B cell (primary cell): Measurements from ENCODE around the gene RTTN. TPM values are rescaled to one million over a fixed set of nuclear protein-coding genes. Genes with fewer than 3 reads are reported as not detected.

ENCODE experiments used
- ATAC-seq: fragments of 200-7000 bp; cut with Tn5 transposase; one replicate; pipeline ENCODE4 v1.10.0; 2021; ENCODE audit warnings: low read depth, mild to moderate bottlenecking, moderate number of reproducible peaks, moderate library complexity
- CTCF ChIA-PET: fragments of 350-600 bp; sonication (Branson Sonifier 250); formaldehyde crosslinking; loops from one replicate; lab custom pipeline; 2021; ENCODE audit warnings: antibody characterized with exemption, inconsistent platforms; lab: Charles Lee
- POLR2A ChIA-PET: fragments of 350-600 bp; sonication (Branson Sonifier 250); formaldehyde crosslinking; loops from one replicate; lab custom pipeline; 2021; ENCODE audit warnings: antibody characterized with exemption; lab: Charles Lee
- DNase-seq: peaks from one replicate; pipeline ENCODE4 v3.0.0; 2013
- H2AFZ ChIP-seq: 2 replicates; pipeline ENCODE4 v1.6.1; 2012; ENCODE audit warnings: mild to moderate bottlenecking, low read depth, low read length; ENCODE audit not compliant: insufficient read depth, poor library complexity, severe bottlenecking
- H3K27ac ChIP-seq, 2 donors: 1 replicate in 1 of 2; 2 replicates in 1 of 2; pipeline ENCODE4 v1.5.1; 2012 to 2013; ENCODE audit warnings: low read length in 2 of 2, mild to moderate bottlenecking in 2 of 2, moderate library complexity in 1 of 2
- H3K27me3 ChIP-seq, 4 experiments: fragments of 200-600 bp in 1 of 4; sonication (generic) in 1 of 4; replicated peaks in 1 of 4; 1 replicate in 2 of 4; 2 replicates in 2 of 4; pipeline versions ENCODE4 v1.6.1 to v1.7.0; 2013 to 2016; ENCODE audit warnings: low read length in 3 of 4, mild to moderate bottlenecking in 2 of 4, mixed read lengths in 1 of 4, moderate library complexity in 1 of 4; ENCODE audit not compliant: insufficient read depth in 4 of 4, control insufficient read depth in 3 of 4; ENCODE audit errors: control extremely low read depth in 1 of 4
- H3K36me3 ChIP-seq, 2 experiments: replicated peaks in 1 of 2; 1 replicate in 1 of 2; 2 replicates in 1 of 2; pipeline versions ENCODE4 v1.6.1 to v1.7.1; 2013; ENCODE audit warnings: low read length in 1 of 2; ENCODE audit not compliant: insufficient read depth in 2 of 2, control insufficient read depth in 1 of 2; ENCODE audit errors: control extremely low read depth in 1 of 2, extremely low read depth in 1 of 2
- H3K4me1 ChIP-seq, 2 donors: fragments of 200-600 bp in 1 of 2; sonication (generic) in 1 of 2; 1 replicate in 1 of 2; 2 replicates in 1 of 2; pipeline versions ENCODE4 v1.5.1 to v1.6.1; 2013 to 2017; ENCODE audit warnings: low read length in 2 of 2; ENCODE audit not compliant: control insufficient read depth in 2 of 2, insufficient read depth in 2 of 2
- H3K4me2 ChIP-seq: replicated peaks from 2 replicates; pipeline ENCODE3; 2012; ENCODE audit warnings: mild to moderate bottlenecking, low read depth, low read length; ENCODE audit not compliant: poor library complexity, severe bottlenecking
- H3K4me3 ChIP-seq, 5 experiments: fragments of 200-600 bp in 1 of 5; sonication (generic) in 1 of 5; 1 replicate in 3 of 5; 2 replicates in 2 of 5; pipeline versions ENCODE4 v1.5.1 to v1.7.0; 2011 to 2016; ENCODE audit warnings: low read length in 4 of 5, mild to moderate bottlenecking in 4 of 5, low read depth in 2 of 5, control low read depth in 1 of 5, moderate library complexity in 1 of 5; ENCODE audit not compliant: insufficient read depth in 1 of 5; ENCODE audit errors: control extremely low read depth in 1 of 5, extremely low read depth in 1 of 5
- H3K79me2 ChIP-seq: fragments of 200-600 bp; sonication (generic); one replicate; pipeline ENCODE4 v1.6.0; 2016; ENCODE audit warnings: low read length; ENCODE audit not compliant: control insufficient read depth, insufficient read depth
- H3K9ac ChIP-seq: fragments of 200-600 bp; sonication (generic); 2 replicates; pipeline ENCODE4 v1.6.1; 2017; ENCODE audit warnings: mild to moderate bottlenecking, low read length, moderate library complexity
- H3K9me3 ChIP-seq, 3 donors: one replicate each; pipeline versions ENCODE4 v1.6.1 to v1.7.1; 2013; ENCODE audit warnings: low read length in 2 of 3; ENCODE audit not compliant: control insufficient read depth in 2 of 3, insufficient read depth in 1 of 3; ENCODE audit errors: control extremely low read depth in 1 of 3
- H4K20me1 ChIP-seq: 2 replicates; pipeline ENCODE4 v1.6.0; 2012; ENCODE audit warnings: mild to moderate bottlenecking, low read length; ENCODE audit not compliant: insufficient read depth, control insufficient read depth, poor library complexity, severe bottlenecking
- H3K27ac Mint-ChIP-seq: one replicate; pipeline ENCODE4 v1.8.0; 2021; ENCODE audit warnings: mixed read lengths
- H3K27me3 Mint-ChIP-seq: one replicate; pipeline ENCODE4 v1.8.0; 2021; ENCODE audit warnings: mixed read lengths
- H3K4me1 Mint-ChIP-seq: one replicate; pipeline ENCODE4 v1.8.0; 2021; ENCODE audit warnings: mixed read lengths
- H3K4me3 Mint-ChIP-seq: one replicate; pipeline ENCODE4 v1.8.0; 2021; ENCODE audit warnings: mixed read lengths
- H3K9me3 Mint-ChIP-seq: one replicate; pipeline ENCODE4 v1.8.0; 2022; ENCODE audit warnings: mixed read lengths; ENCODE audit not compliant: insufficient read depth
- CTCF ChIP-seq: fragments of 200-600 bp; IDR thresholded peaks from one replicate; pipeline ENCODE4 v1.8.0; 2022; ENCODE audit warnings: antibody characterized with exemption, mild to moderate bottlenecking
- EZH2 ChIP-seq: IDR thresholded peaks from 2 replicates; pipeline ENCODE4 v1.6.1; 2012; ENCODE audit warnings: borderline replicate concordance, low read depth, mild to moderate bottlenecking, moderate library complexity, low read length; ENCODE audit not compliant: insufficient read depth, poor library complexity, severe bottlenecking
- WGBS: methylation state at CpG from one replicate; pipeline ENCODE4 v1.1.5; 2013; ENCODE audit warnings: missing lambda C conversion rate; ENCODE audit not compliant: insufficient coverage; 5-methylcytosine and 5-hydroxymethylcytosine counted together
- intact Hi-C: fragments of 100-400 bp; cut with micrococcal nuclease; formaldehyde crosslinking; loops from one replicate; pipeline ENCODE4 v1.10.0; 2022
- polyA plus RNA-seq: library from polyadenylated mRNA; depleted of rRNA; stranded (reverse); fragments of >200 nt; gene quantifications from 2 replicates; pipeline ENCODE4 v1.2.3, GENCODE V29; 2012
- total RNA-seq, 2 donors: library from RNA; stranded (reverse); fragments of 120-200 nt in 1 of 2; gene quantifications; 1 replicate in 1 of 2; 2 replicates in 1 of 2; pipeline versions ENCODE4 v1.2.3 to v1.2.4, GENCODE V29; 2013 to 2022

The RTTN gene
- total and polyA plus RNA-seq, 2 donors (not counting 1 experiment from before 2014, with no cell fraction given): 10.0 to 41.2 TPM

- Mint-ChIP-seq H3K4me3 (no peak overlapping the region), H3K27me3 (no peaks in the 10 kb centered on the region), H3K27ac (no peak overlapping the region), H3K4me1 (no peaks in the 10 kb centered on the region), H3K9me3 (no peaks in the 10 kb centered on the region)
- Histone ChIP-seq H3K4me3 (no peak overlapping the region), H3K27me3 (no peaks in the 10 kb centered on the region), H3K4me1 (no peaks in the 10 kb centered on the region), H3K9me3 (no peaks in the 10 kb centered on the region), H3K4me2 (no peak overlapping the region), H3K79me2 (no peaks in the 10 kb centered on the region), H3K27ac (no peak overlapping the region), H3K36me3 (peaks cover 0 to 42% of the 10 kb centered on the region in 2 experiments), H2AFZ (no peak overlapping the region), H4K20me1 (no peaks in the 10 kb centered on the region), H3K9ac (no peak overlapping the region)
- TF ChIP-seq EZH2 (no peak), CTCF (no peak)
- ATAC-seq: no peak
- DNase-seq: no peak
- 100% methylated on average over 1 of the region's 3 CpGs for WGBS
- intact Hi-C loops: no loop called here
- CTCF ChIA-PET: no interaction called here
- POLR2A ChIA-PET: no interaction called here
Measured at GRCh38 chr18:70022636-70023035, 182.9 kb downstream of the RTTN start.

GRCh38 chr18:70021498-70021897 lies 184.0 kb downstream of the RTTN start:
- 100% methylated on average over 1 of the region's 1 CpG for WGBS
- Histone ChIP-seq H3K36me3 (peaks cover 0 to 46% of the 10 kb centered on the region in 2 experiments), H2AFZ (no peak overlapping the region), H4K20me1 (no peaks in the 10 kb centered on the region), H3K4me3 (no peak overlapping the region), H3K27me3 (no peaks in the 10 kb centered on the region), H3K9me3 (no peaks in the 10 kb centered on the region), H3K79me2 (no peaks in the 10 kb centered on the region), H3K9ac (no peak overlapping the region), H3K4me1 (no peaks in the 10 kb centered on the region), H3K27ac (no peak overlapping the region), H3K4me2 (no peak overlapping the region)
- CTCF ChIA-PET: no interaction called here
- no peaks in the 10 kb centered on the region for H3K4me1 Mint-ChIP-seq
- H3K27me3 Mint-ChIP-seq: no peaks in the 10 kb centered on the region
- H3K4me3 Mint-ChIP-seq: no peak overlapping the region
- intact Hi-C loops: no loop called here
- DNase-seq: no peak
- TF ChIP-seq CTCF (no peak), EZH2 (no peak)
- no peak for ATAC-seq
- POLR2A ChIA-PET: no interaction called here
- H3K9me3 Mint-ChIP-seq: no peaks in the 10 kb centered on the region
- H3K27ac Mint-ChIP-seq: no peak overlapping the region
